HepG2 (cell line): ENCODE results near the gene NUDT19. TPM values are rescaled to one million over a fixed set of nuclear protein-coding genes. Genes with fewer than 3 reads are reported as not detected.

Experiments
- CREM ChIP-seq, 2 experiments: sonication (generic) in 1 of 2; formaldehyde crosslinking in 1 of 2; IDR thresholded peaks; 2 replicates each; pipeline versions ENCODE4 v1.4.0 to v1.6.1; 2016 to 2020; ENCODE audit warnings: antibody characterized with exemption in 1 of 2, mild to moderate bottlenecking in 1 of 2, missing genetic modification reagents in 1 of 2
- HIVEP1 ChIP-seq: sonication (generic); formaldehyde crosslinking; IDR thresholded peaks from 2 replicates; pipeline ENCODE4 v1.4.0; 2020; ENCODE audit warnings: mild to moderate bottlenecking, missing genetic modification reagents
- MLLT10 ChIP-seq: sonication (generic); formaldehyde crosslinking; IDR thresholded peaks from 2 replicates; pipeline ENCODE4 v1.4.0; 2020; ENCODE audit warnings: missing genetic modification reagents
- MYC ChIP-seq: sonication (generic); formaldehyde crosslinking; IDR thresholded peaks from 2 replicates; pipeline ENCODE4 v1.9.0; 2021; ENCODE audit warnings: missing genetic modification reagents, borderline replicate concordance
- POLR2AphosphoS5 ChIP-seq: IDR thresholded peaks from 2 replicates; pipeline ENCODE4 v1.6.1; 2012; ENCODE audit warnings: low read depth, low read length
- RORA ChIP-seq: sonication (generic); formaldehyde crosslinking; IDR thresholded peaks from 2 replicates; pipeline ENCODE4 v1.5.0; 2020; ENCODE audit warnings: mild to moderate bottlenecking, missing genetic modification reagents, moderate library complexity
- SIN3A ChIP-seq: IDR thresholded peaks from 2 replicates; pipeline ENCODE4 v1.6.1; 2011; ENCODE audit warnings: low read depth, mild to moderate bottlenecking, control low read depth, low read length, borderline replicate concordance
- ZNF292 ChIP-seq: sonication (generic); formaldehyde crosslinking; IDR thresholded peaks from 2 replicates; pipeline ENCODE4 v1.8.1; 2022; ENCODE audit warnings: mild to moderate bottlenecking, low read depth, missing genetic modification reagents, borderline replicate concordance
- ZNF724P ChIP-seq: sonication (generic); formaldehyde crosslinking; IDR thresholded peaks from 2 replicates; pipeline ENCODE4 v1.8.0; 2022; ENCODE audit warnings: missing genetic modification reagents, borderline replicate concordance
- polyA plus RNA-seq, 8 experiments: library from polyadenylated mRNA; depleted of rRNA in 3 of 8; stranded (reverse) in 7 of 8; unstranded in 1 of 8; fragments of >200 nt; fragmentation: Illumina TruSeq in 4 of 8; extraction: Trizol in 4 of 8; gene quantifications; 2 replicates each; pipeline versions ENCODE4 v1.2.1 to v1.2.3, GENCODE V29; 2011 to 2016; ENCODE audit warnings: low read depth in 4 of 8, missing spikeins in 1 of 8, mixed read lengths in 1 of 8; ENCODE audit not compliant: insufficient read depth in 1 of 8
- total RNA-seq, 5 experiments: library from RNA; depleted of rRNA; stranded (reverse); fragments of >200 nt; fragmentation: Illumina TruSeq; extraction: Trizol; gene quantifications; 2 replicates each; pipeline ENCODE4 v1.2.3, GENCODE V29; 2016; ENCODE audit warnings: low read depth in 1 of 5
- TF ChIP-seq, protein P1 (sequence below), 2 experiments: fragments of 450-650 bp in 1 of 2; sonication (generic) in 1 of 2; formaldehyde crosslinking in 1 of 2; IDR thresholded peaks; 2 replicates each; pipeline versions ENCODE4 v1.6.1 to v1.8.0; 2016 to 2022; ENCODE audit warnings: antibody characterized with exemption in 1 of 2, mild to moderate bottlenecking in 1 of 2, missing genetic modification reagents in 1 of 2
- TF ChIP-seq, protein P2 (sequence below): sonication (generic); formaldehyde crosslinking; IDR thresholded peaks from 2 replicates; pipeline ENCODE4 v1.4.0; 2020; ENCODE audit warnings: missing genetic modification reagents, mild to moderate bottlenecking, borderline replicate concordance
- TF ChIP-seq, protein P3 (sequence below): fragments of 450-650 bp; IDR thresholded peaks from 2 replicates; pipeline ENCODE4 v1.6.1; 2016
- TF ChIP-seq, protein P4 (sequence below): sonication (generic); formaldehyde crosslinking; IDR thresholded peaks from 2 replicates; pipeline ENCODE4 v1.5.0; 2020; ENCODE audit warnings: mild to moderate bottlenecking, missing genetic modification reagents

NUDT19 gene
- total and polyA plus RNA-seq, 2 of the 13 experiments (the other 11 are each of a cell fraction or from before 2014, with no cell fraction given) = 3.1 to 3.6 TPM

DNA sequence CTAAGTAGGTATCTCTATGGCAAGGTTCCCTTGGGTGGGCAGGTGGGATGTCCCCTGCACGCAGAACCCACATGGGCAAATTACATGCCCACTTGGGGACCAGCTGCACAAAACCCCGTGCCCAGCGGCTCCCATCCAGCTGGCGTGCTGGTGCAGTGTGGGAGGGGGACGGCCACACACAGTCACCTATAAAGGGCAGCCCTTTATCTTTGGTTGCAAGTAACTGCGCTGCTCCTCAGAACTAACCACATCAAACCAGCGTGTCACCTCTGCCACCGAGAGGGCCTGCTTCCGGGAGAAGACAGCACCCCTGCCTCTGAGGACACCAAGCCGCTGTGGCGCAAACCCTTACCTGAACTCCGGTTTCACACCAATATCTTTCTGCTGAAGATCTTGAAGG, 48.9 kb upstream of the NUDT19 start (continued):
- TF ChIP-seq, protein P1, sequence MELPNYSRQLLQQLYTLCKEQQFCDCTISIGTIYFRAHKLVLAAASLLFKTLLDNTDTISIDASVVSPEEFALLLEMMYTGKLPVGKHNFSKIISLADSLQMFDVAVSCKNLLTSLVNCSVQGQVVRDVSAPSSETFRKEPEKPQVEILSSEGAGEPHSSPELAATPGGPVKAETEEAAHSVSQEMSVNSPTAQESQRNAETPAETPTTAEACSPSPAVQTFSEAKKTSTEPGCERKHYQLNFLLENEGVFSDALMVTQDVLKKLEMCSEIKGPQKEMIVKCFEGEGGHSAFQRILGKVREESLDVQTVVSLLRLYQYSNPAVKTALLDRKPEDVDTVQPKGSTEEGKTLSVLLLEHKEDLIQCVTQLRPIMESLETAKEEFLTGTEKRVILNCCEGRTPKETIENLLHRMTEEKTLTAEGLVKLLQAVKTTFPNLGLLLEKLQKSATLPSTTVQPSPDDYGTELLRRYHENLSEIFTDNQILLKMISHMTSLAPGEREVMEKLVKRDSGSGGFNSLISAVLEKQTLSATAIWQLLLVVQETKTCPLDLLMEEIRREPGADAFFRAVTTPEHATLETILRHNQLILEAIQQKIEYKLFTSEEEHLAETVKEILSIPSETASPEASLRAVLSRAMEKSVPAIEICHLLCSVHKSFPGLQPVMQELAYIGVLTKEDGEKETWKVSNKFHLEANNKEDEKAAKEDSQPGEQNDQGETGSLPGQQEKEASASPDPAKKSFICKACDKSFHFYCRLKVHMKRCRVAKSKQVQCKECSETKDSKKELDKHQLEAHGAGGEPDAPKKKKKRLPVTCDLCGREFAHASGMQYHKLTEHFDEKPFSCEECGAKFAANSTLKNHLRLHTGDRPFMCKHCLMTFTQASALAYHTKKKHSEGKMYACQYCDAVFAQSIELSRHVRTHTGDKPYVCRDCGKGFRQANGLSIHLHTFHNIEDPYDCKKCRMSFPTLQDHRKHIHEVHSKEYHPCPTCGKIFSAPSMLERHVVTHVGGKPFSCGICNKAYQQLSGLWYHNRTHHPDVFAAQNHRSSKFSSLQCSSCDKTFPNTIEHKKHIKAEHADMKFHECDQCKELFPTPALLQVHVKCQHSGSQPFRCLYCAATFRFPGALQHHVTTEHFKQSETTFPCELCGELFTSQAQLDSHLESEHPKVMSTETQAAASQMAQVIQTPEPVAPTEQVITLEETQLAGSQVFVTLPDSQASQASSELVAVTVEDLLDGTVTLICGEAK (IDR thresholded peaks at IDR 0.05) = no peak
- TF ChIP-seq, protein P1 (CRISPR knock-in tag; IDR thresholded peaks at IDR 0.05) = no peak
- TF ChIP-seq, protein P2, sequence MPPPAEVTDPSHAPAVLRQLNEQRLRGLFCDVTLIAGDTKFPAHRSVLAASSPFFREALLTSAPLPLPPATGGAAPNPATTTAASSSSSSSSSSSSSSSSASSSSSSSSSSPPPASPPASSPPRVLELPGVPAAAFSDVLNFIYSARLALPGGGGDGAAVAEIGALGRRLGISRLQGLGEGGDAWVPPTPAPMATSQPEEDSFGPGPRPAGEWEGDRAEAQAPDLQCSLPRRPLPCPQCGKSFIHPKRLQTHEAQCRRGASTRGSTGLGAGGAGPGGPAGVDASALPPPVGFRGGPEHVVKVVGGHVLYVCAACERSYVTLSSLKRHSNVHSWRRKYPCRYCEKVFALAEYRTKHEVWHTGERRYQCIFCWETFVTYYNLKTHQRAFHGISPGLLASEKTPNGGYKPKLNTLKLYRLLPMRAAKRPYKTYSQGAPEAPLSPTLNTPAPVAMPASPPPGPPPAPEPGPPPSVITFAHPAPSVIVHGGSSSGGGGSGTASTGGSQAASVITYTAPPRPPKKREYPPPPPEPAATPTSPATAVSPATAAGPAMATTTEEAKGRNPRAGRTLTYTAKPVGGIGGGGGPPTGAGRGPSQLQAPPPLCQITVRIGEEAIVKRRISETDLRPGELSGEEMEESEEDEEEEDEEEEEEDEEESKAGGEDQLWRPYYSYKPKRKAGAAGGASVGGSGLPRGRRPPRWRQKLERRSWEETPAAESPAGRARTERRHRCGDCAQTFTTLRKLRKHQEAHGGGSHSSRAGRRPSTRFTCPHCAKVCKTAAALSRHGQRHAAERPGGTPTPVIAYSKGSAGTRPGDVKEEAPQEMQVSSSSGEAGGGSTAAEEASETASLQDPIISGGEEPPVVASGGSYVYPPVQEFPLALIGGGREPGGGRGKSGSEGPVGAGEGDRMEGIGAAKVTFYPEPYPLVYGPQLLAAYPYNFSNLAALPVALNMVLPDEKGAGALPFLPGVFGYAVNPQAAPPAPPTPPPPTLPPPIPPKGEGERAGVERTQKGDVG (CRISPR knock-in tag) = no peak
- TF ChIP-seq MLLT10 (CRISPR knock-in tag) (no peak), RORA (CRISPR knock-in tag) (no peak), POLR2AphosphoS5 (no peak), MYC (no peak), HIVEP1 (CRISPR knock-in tag) (no peak), ZNF292 (CRISPR knock-in tag) (no peak), ZNF724P (CRISPR knock-in tag) (no peak), SIN3A (no peak), CREM (IDR thresholded peaks at IDR 0.05) (no peak), CREM (CRISPR knock-in tag; IDR thresholded peaks at IDR 0.05) (no peak)
- TF ChIP-seq, protein P3, sequence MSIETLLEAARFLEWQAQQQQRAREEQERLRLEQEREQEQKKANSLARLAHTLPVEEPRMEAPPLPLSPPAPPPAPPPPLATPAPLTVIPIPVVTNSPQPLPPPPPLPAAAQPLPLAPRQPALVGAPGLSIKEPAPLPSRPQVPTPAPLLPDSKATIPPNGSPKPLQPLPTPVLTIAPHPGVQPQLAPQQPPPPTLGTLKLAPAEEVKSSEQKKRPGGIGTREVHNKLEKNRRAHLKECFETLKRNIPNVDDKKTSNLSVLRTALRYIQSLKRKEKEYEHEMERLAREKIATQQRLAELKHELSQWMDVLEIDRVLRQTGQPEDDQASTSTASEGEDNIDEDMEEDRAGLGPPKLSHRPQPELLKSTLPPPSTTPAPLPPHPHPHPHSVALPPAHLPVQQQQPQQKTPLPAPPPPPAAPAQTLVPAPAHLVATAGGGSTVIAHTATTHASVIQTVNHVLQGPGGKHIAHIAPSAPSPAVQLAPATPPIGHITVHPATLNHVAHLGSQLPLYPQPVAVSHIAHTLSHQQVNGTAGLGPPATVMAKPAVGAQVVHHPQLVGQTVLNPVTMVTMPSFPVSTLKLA = no peak
- TF ChIP-seq, protein P4, sequence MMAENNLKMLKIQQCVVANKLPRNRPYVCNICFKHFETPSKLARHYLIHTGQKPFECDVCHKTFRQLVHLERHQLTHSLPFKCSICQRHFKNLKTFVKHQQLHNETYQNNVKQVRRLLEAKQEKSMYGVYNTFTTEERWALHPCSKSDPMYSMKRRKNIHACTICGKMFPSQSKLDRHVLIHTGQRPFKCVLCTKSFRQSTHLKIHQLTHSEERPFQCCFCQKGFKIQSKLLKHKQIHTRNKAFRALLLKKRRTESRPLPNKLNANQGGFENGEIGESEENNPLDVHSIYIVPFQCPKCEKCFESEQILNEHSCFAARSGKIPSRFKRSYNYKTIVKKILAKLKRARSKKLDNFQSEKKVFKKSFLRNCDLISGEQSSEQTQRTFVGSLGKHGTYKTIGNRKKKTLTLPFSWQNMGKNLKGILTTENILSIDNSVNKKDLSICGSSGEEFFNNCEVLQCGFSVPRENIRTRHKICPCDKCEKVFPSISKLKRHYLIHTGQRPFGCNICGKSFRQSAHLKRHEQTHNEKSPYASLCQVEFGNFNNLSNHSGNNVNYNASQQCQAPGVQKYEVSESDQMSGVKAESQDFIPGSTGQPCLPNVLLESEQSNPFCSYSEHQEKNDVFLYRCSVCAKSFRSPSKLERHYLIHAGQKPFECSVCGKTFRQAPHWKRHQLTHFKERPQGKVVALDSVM = no peak
